Activated CD8-positive, alpha-beta memory T cell treated with anti-CD3 and anti-CD28 coated beads, Interleukin-2, amount 50 U/mL, for 48 hours (primary cell): Measurements from ENCODE around the gene PAM16.
"Not testable (repeated sequence)": the region's sequence is repeated elsewhere in the genome, so short reads cannot be mapped to it uniquely, and the experiment has no call there.

Source experiments
- DNase-seq: peaks from one replicate; pipeline ENCODE4 v3.0.0-alpha.2; 2020

PAM16 gene

DNA sequence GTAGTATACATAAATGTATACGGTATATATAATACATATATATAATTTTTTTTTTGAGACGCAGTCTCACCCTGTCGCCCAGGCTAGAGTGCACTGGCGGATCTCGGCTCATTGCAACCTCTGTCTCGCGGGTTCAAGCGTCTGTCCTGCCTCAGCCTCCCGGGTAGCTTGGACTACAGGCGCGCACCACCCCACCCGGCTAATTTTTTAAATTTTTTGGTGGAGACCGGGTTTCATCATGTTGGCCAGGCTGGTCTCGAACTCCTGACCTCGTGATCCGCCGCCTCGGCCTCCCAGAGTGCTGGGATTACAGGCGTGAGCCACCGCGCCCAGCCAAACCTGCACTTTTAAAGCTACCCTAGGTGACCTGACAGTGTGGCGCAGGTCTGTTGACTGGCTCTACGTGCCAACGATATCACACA, 745 bp downstream of the PAM16 start:
- DNase-seq: no peak

DNA sequence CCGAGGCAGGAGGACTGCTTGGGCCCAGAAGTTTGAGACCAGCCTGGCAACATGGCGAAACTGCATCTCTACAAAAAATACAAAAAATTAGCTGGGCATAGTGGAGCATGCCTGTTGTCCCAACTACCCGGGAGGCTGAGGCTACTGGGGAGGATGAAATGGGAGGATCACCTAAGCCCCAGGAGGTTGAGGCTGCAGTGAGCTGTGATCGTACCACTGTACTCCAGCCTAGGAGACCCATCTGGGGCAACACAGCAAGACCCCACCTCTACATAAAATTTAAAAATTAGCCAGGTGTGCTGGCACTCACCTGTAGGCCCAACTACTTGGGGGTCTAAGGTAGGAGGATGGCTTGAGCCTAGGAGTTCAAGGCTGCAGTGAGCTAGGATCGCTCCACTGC, 1.8 kb downstream of the PAM16 start:
- DNase-seq: no peak

GRCh38 chr16:4347765-4348509, 3.2 kb downstream of the PAM16 start:
- DNase-seq: no peak

DNA sequence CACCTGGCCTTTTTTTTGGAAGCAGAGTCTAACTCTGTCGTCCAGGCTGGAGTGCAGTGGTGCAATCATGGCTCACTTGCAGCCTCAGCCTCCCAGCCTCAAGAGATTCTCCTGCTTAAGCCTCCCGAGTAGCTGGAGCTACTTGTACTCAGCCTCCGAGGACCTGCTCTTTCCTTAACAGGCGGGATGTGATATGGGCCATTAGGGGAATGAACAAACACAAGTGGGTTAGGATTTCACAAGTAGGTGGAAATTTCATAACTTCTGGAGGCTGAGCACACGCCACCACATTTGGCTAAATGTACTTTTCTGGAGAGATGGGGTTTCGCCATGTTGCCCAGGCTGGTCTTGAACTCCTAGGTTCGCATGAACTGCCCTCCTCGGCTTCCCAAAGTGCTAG, 4.1 kb downstream of the PAM16 start:
- no peak for DNase-seq

- DNase-seq: no peak
Observed at GRCh38 chr16:4345836-4346781, 5.0 kb downstream of the PAM16 start.

DNA sequence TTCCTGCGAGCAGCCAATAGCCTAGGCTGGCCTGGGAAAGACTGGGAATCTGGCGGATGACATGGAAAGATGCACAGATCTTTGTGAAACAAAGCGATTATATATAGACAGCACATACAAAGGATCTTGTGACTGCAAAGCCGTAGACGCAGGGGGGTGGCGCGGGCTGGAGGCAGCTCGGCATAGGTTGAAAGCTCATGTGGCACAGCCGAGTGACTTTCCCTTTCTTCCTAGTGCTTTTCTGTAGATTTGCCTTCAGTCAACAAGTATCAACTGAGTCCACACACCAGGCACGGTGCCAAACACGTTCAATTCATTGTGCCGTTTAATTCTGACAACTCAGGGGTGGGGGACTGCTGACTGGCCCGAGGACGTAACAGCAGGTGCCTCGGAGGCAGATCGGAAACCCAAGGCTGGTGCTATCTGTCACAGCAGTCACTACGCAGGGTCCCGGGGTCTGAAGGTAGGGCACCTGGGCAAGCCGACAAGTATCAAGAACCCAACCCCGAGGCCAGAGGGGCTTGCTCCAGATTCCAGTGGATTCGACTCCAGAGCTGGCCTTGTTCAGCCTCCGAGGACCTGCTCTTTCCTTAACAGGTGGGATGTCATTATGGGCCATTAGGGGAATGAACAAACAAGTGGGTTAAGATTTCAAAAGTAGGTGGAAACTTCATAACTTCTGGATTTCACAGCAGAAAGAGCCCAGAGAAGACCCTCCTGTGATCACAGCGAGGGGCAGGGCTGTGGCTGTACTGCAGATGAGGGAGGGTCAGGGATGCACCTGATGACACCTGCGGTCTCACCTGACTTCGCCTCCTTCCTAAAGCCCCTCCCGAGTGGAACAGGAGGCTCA, 5.9 kb downstream of the PAM16 start:
- DNase-seq: no peak

DNA sequence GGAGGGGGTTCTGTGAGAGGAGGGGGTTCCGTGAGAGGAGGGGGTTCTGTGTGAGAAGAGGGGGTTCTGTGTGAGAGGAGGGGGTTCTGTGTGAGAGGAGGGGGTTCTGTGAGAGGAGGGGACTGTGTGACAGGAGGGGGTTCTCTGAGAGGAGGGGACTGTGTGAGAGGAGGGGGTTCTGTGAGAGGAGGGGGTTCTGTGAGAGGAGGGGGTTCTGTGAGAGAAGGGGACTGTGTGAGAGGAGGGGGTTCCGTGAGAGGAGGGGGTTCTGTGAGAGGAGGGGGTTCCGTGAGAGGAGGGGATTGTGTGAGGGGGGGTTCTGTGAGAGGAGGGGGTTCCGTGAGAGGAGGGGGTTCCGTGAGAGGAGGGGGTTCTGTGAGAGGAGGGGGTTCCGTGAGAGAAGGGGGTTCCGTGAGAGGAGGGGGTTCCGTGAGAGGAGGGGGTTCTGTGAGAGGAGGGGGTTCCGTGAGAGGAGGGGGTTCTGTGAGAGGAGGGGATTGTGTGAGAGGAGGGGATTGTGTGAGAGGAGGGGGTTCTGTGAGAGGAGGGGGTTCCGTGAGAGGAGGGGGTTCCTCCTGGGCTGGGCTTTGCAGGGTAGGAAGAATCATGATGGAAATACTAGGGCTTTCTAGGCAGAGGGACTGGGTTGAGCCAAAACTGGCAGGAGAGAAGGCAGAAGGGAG, 6.7 kb downstream of the PAM16 start:
- not testable (repeated sequence) for DNase-seq

DNA sequence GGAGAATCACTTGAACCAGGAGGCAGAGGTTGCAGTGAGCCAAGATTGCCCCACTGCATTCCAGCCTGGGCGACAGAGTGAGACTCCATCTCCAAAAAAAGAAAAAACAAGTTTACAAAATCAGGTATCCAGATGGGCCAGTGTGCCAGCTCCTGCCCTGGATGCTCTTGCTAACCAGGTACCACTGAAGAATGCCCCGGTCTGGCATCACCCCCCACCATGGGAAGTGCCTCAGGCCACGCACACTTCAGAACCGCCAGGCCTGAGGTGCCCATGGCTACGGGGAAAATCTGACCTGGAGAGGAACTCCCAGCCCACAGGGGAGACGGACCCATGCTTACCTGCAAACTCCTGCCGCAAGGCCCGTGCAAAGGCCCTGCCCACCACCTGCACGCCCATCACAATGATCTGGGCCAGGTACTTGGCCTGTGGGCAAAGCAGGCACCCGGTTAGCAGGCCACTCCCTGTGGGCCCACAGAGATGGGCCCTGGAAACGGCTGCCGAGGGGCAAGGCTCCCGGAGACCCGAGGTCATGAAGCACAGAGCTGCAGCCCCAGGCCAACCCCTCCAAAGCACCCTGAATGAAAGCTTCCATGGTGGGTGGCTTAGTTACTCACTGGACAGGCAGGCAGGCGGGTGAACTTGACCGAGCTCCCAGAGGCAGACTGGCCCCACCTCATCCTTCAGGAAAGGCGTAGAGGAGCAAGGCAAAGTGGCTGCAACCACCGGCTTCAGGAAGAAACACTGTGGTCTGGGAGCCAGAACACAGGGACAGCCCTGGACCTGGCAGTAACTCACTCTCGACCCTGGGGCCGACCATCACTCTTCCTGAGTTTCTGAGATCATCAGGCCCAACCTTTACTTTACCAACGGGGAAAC, 8.0 kb downstream of the PAM16 start:
- DNase-seq: no peak

- DNase-seq: no peak
Observed at GRCh38 chr16:4341250-4341649, 9.9 kb downstream of the PAM16 start.

- DNase-seq: no peak
Observed at GRCh38 chr16:4340443-4340842, 10.7 kb downstream of the PAM16 start.

GRCh38 chr16:4339909-4340308, 11.2 kb downstream of the PAM16 start:
- DNase-seq: no peak

GRCh38 chr16:4339455-4339854, 11.7 kb downstream of the PAM16 start:
- DNase-seq: no peak

DNA sequence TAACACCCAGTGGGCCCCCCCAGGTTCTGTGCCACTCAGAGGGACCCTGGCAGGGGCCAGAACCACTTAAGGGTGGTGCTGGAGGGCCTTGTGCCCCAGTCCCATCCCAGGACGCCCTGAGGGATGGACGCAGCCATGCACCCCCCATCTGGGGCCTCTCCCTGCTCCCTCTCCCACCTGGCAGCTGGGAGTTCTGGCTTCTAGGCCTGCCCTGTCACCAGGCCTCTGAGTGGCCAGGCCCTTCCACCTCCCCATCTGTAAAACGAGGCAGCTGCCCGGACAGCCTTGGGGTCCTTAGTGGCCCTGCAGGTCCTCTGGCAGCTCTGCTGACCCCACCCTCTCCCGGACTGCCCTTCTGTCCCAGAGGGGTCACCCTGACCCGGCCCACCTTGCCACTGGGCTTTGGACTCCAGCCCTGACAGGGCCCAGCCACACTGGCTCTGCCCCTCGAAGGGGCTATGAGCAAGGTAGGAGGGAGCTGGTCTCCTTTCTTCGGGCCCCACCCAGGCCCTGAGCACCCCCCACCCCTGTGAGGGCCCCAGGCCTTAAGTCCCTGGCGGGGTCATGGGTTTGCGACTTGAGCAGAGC, 12.3 kb downstream of the PAM16 start:
- no peak for DNase-seq

GRCh38 chr16:4338125-4338582, 13.0 kb downstream of the PAM16 start:
- no peak for DNase-seq

GRCh38 chr16:4337540-4338088, 13.5 kb downstream of the PAM16 start:
- DNase-seq: no peak

DNA sequence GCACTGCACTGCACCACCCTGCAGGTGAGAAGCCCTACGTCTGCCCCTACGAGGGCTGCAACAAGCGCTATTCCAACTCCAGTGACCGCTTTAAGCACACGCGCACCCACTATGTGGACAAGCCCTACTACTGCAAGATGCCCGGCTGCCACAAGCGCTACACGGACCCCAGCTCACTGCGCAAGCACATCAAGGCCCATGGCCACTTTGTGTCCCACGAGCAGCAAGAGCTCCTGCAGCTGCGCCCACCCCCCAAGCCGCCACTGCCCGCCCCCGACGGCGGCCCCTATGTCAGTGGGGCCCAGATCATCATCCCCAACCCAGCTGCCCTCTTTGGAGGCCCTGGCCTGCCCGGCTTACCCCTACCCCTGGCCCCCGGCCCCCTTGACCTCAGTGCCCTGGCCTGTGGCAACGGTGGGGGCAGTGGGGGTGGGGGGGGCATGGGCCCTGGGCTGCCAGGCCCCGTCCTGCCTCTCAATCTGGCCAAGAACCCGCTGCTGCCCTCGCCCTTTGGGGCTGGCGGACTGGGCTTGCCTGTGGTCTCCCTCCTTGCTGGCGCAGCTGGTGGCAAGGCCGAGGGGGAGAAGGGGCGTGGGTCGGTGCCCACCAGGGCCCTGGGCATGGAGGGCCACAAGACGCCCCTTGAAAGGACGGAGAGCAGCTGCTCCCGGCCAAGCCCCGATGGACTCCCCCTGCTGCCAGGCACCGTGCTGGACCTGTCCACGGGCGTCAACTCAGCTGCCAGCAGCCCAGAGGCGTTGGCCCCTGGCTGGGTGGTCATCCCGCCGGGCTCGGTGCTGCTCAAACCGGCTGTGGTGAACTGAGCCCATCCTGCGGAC, 14.2 kb downstream of the PAM16 start:
- DNase-seq: no peak

- no peak for DNase-seq
Observed at GRCh38 chr16:4334724-4335495, 16.2 kb downstream of the PAM16 start.

GRCh38 chr16:4333714-4334113, 17.4 kb downstream of the PAM16 start:
- not testable (repeated sequence) for DNase-seq

GRCh38 chr16:4333308-4333638, 17.8 kb downstream of the PAM16 start:
- DNase-seq: no peak
